ENCODE data around the gene DLG1. TPM values are rescaled to one million over a fixed set of nuclear protein-coding genes. Genes with fewer than 3 reads are reported as not detected.
"Not testable (repeated sequence)": the region's sequence is repeated elsewhere in the genome, so short reads cannot be mapped to it uniquely, and the experiment has no call there.

Gene DLG1
- total RNA-seq, 2 donors from 2014 or later: 64.5 to 64.7 TPM

GRCh38 chr3:197103766-197104165, 194.6 kb downstream of the DLG1 start:
- Mint-ChIP-seq H3K4me1 (no peaks in the 10 kb centered on the region), H3K27ac (no peak overlapping the region), H3K9me3 (no peaks in the 10 kb centered on the region), H3K36me3 (ENCODE audit: low read depth) (peaks cover 65% of the 10 kb centered on the region), H3K4me3 (no peak overlapping the region), H3K27me3 (no peaks in the 10 kb centered on the region)
- no peak for ATAC-seq (replicated peaks)

- Mint-ChIP-seq H3K4me1 (no peaks in the 10 kb centered on the region), H3K27ac (peak overlapping the region; percentile 38), H3K36me3 (ENCODE audit: low read depth) (peaks cover 46% of the 10 kb centered on the region), H3K9me3 (no peaks in the 10 kb centered on the region), H3K4me3 (no peak overlapping the region), H3K27me3 (no peaks in the 10 kb centered on the region)
- ATAC-seq (replicated peaks): no peak
These were observed 204.5 kb downstream of the DLG1 start for GRCh38 chr3:197093871-197094270.

GRCh38 chr3:197088370-197088769, 210.0 kb downstream of the DLG1 start:
- Mint-ChIP-seq H3K27ac (peak overlapping the region; percentile 67), H3K4me1 (peaks cover 12% of the 10 kb centered on the region), H3K9me3 (no peaks in the 10 kb centered on the region), H3K27me3 (no peaks in the 10 kb centered on the region), H3K4me3 (no peak overlapping the region), H3K36me3 (ENCODE audit: low read depth) (peaks cover 46% of the 10 kb centered on the region)
- no peak for ATAC-seq (replicated peaks)

- H3K27ac Mint-ChIP-seq: peak overlapping the region; percentile 24
- ATAC-seq (replicated peaks): peak; percentile 70
These were observed 213.3 kb downstream of the DLG1 start for GRCh38 chr3:197085137-197085536.

DNA sequence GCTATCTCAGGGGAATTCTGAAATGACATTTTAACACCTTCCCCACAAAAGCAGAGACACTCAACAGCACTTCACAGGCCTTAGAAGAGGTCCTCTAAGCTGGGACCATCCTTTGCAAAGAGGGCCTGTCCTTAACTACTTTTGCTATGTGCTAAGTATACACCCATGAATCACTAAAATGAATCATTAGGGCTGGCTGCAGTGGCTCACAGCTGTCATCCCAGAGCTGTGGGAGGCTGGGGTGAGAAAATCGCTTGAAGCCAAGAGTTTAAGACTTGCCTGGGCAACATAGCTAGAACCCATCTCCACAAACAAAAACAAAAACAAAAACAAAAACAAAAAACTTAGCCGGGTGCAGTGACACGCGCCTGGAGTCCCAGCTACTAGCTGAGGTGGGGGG, 214.9 kb downstream of the DLG1 start:
- Mint-ChIP-seq H3K36me3 (ENCODE audit: low read depth) (peaks cover 50% of the 10 kb centered on the region), H3K9me3 (no peaks in the 10 kb centered on the region), H3K4me1 (peaks cover 9% of the 10 kb centered on the region), H3K4me3 (no peak overlapping the region), H3K27me3 (no peaks in the 10 kb centered on the region), H3K27ac (peak overlapping the region; percentile 61)
- ATAC-seq (replicated peaks): peak; percentile 95

More at GRCh38 chr3:197085137-197085536, 213.3 kb downstream of the DLG1 start:
- peaks cover 12% of the 10 kb centered on the region for H3K4me1 Mint-ChIP-seq
- H3K36me3 Mint-ChIP-seq (ENCODE audit: low read depth): peaks cover 57% of the 10 kb centered on the region
- no peaks in the 10 kb centered on the region for H3K9me3 Mint-ChIP-seq
- no peaks in the 10 kb centered on the region for H3K27me3 Mint-ChIP-seq
- no peak overlapping the region for H3K4me3 Mint-ChIP-seq

DNA sequence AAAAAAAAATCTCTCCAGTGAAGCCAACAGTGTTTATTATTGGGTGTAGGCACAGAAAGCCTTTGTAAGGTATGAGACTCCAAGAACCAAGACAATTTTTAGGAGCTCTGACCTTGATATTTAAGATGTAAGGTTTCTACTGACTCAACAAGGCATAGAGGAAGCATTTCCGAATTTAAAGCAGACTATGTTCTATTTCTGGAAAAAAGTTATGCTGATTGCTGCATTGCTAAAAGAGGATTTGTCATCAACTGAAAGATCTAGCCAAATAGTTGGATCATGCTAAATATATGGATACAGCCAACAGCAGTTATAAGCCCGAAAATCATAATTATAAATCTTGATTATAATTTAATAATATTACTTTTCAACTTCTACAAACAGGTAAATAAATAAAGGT, 215.5 kb downstream of the DLG1 start:
- Mint-ChIP-seq H3K27me3 (no peaks in the 10 kb centered on the region), H3K27ac (no peak overlapping the region), H3K4me1 (peaks cover 4% of the 10 kb centered on the region), H3K9me3 (no peaks in the 10 kb centered on the region), H3K4me3 (no peak overlapping the region), H3K36me3 (ENCODE audit: low read depth) (peaks cover 50% of the 10 kb centered on the region)
- no peak for ATAC-seq (replicated peaks)

DNA sequence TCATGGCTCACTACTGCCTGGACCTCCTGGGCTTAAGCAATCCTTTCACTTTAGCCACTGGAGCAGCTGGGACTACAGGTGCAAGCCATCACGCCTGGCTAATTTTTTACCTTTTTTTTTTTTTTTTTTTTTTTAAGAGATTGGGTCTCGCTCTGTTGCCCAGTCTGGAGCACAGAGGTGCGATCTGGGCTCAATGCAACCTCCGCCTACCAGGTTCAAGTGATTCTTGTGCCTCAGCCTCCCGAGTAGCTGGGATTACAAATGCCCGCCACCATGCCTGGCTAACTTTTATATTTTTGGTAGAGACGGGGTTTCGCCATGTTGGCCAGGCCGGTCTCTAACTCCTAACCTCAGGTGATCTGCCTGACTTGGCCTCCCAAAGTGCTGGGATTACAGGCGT, 218.1 kb downstream of the DLG1 start:
- Mint-ChIP-seq H3K36me3 (ENCODE audit: low read depth) (peaks cover 56% of the 10 kb centered on the region), H3K4me1 (peaks cover 2% of the 10 kb centered on the region), H3K4me3 (no peak overlapping the region), H3K27me3 (no peaks in the 10 kb centered on the region), H3K9me3 (no peaks in the 10 kb centered on the region), H3K27ac (no peak overlapping the region)
- no peak for ATAC-seq (replicated peaks)

DNA sequence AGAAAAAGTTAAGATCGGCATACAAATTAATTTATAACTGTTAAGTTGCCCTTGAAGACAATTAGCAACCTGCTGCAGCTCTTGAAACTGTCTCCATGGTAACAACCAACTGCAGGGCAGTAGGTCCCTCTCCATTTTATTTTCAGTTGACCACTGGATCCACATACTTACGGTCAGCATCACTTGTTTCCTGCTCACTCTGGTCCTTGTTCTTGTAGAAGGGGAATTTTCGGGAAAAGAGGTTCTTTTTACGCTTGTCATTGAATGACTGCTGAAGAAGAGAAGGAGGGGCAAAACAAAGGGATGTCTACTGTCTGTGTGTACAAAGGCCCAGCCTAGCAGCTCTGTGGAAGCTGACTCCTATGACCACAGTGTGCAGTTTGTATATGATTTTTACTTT, 222.0 kb downstream of the DLG1 start:
- Mint-ChIP-seq H3K27me3 (no peaks in the 10 kb centered on the region), H3K4me3 (no peak overlapping the region), H3K36me3 (ENCODE audit: low read depth) (peaks cover 58% of the 10 kb centered on the region), H3K4me1 (no peaks in the 10 kb centered on the region), H3K9me3 (no peaks in the 10 kb centered on the region), H3K27ac (no peak overlapping the region)
- no peak for ATAC-seq (replicated peaks)

- Mint-ChIP-seq H3K36me3 (ENCODE audit: low read depth) (peaks cover 41% of the 10 kb centered on the region), H3K4me1 (no peaks in the 10 kb centered on the region), H3K4me3 (no peak overlapping the region), H3K27ac (no peak overlapping the region), H3K27me3 (no peaks in the 10 kb centered on the region), H3K9me3 (no peaks in the 10 kb centered on the region)
- no peak for ATAC-seq (replicated peaks)
These were observed 230.3 kb downstream of the DLG1 start for GRCh38 chr3:197068077-197068476.

DNA sequence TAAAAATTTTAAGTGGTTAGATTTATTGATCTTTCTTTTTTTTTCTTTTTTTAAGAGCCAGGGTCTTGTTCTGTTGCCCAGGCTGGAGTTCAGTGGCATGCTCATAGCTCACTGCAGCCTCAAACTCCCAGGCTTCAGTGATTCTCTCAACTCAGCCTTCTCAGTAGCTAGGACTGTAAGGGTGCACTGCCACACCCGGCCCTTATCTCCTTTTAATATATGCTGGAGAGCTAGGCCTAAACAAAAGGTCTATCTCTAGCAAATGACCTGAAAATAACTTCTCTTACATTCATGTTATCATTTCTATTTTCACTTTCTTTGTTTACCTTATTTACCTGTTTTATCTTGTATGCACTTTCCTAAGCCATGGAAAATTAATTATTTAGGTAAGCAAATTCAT, 233.6 kb downstream of the DLG1 start:
- no peaks in the 10 kb centered on the region for H3K9me3 Mint-ChIP-seq
- no peak for ATAC-seq (replicated peaks)
- H3K4me1 Mint-ChIP-seq: no peaks in the 10 kb centered on the region
- no peak overlapping the region for H3K27ac Mint-ChIP-seq
- H3K27me3 Mint-ChIP-seq: no peaks in the 10 kb centered on the region
- peaks cover 64% of the 10 kb centered on the region for H3K36me3 Mint-ChIP-seq (ENCODE audit: low read depth)
- no peak overlapping the region for H3K4me3 Mint-ChIP-seq

DNA sequence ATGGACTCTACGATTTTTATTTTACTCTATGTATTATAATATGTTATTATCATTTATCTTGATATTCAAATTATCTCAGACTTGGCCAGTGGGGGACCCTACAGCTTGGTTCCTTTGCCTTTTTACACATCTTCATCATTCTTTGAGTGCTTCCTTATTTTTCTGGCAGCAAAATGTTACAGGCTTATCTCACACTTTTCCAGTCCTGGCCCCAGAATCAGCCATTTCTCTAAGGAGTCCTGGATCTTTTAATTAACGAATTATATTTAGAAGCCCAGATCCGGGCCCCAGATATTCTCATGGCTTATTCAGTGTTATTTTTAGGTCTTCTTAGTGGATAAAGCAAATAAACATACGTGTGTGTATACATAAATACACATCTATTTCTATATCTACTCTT, 236.0 kb downstream of the DLG1 start:
- Mint-ChIP-seq H3K4me1 (no peaks in the 10 kb centered on the region), H3K27ac (no peak overlapping the region), H3K27me3 (no peaks in the 10 kb centered on the region), H3K36me3 (ENCODE audit: low read depth) (peaks cover 87% of the 10 kb centered on the region), H3K9me3 (no peaks in the 10 kb centered on the region), H3K4me3 (no peak overlapping the region)
- ATAC-seq (replicated peaks): no peak

- not testable (repeated sequence) for H3K9me3 Mint-ChIP-seq, H3K4me3 Mint-ChIP-seq, H3K27me3 Mint-ChIP-seq, H3K4me1 Mint-ChIP-seq
- H3K27ac Mint-ChIP-seq: peak overlapping the region; percentile 13
- ATAC-seq (replicated peaks): peak; percentile 66
- peaks cover 83% of the 10 kb centered on the region for H3K36me3 Mint-ChIP-seq (ENCODE audit: low read depth)
These were observed 246.8 kb downstream of the DLG1 start for GRCh38 chr3:197051637-197052036.

- Mint-ChIP-seq H3K4me1 (no peaks in the 10 kb centered on the region), H3K9me3 (no peaks in the 10 kb centered on the region), H3K27ac (peak overlapping the region; percentile 13), H3K36me3 (ENCODE audit: low read depth) (peaks cover 84% of the 10 kb centered on the region), H3K27me3 (no peaks in the 10 kb centered on the region), H3K4me3 (peak overlapping the region; percentile 4)
- peak; percentile 80 for ATAC-seq (replicated peaks)
These were observed 247.9 kb downstream of the DLG1 start for GRCh38 chr3:197050511-197050910.

- ATAC-seq (replicated peaks): no peak
- H3K27ac Mint-ChIP-seq: no peak overlapping the region
- no peaks in the 10 kb centered on the region for H3K4me1 Mint-ChIP-seq
- no peak overlapping the region for H3K4me3 Mint-ChIP-seq
- peaks cover 36% of the 10 kb centered on the region for H3K36me3 Mint-ChIP-seq (ENCODE audit: low read depth)
- H3K27me3 Mint-ChIP-seq: no peaks in the 10 kb centered on the region
- no peaks in the 10 kb centered on the region for H3K9me3 Mint-ChIP-seq
These were observed 255.9 kb downstream of the DLG1 start for GRCh38 chr3:197042539-197042938.

- no peaks in the 10 kb centered on the region for H3K9me3 Mint-ChIP-seq
- no peaks in the 10 kb centered on the region for H3K4me1 Mint-ChIP-seq
- H3K36me3 Mint-ChIP-seq (ENCODE audit: low read depth): peaks cover 30% of the 10 kb centered on the region
- ATAC-seq (replicated peaks): no peak
- H3K27ac Mint-ChIP-seq: no peak overlapping the region
- no peak overlapping the region for H3K4me3 Mint-ChIP-seq
- H3K27me3 Mint-ChIP-seq: no peaks in the 10 kb centered on the region
These were observed 256.4 kb downstream of the DLG1 start for GRCh38 chr3:197041875-197042488.

- no peak overlapping the region for H3K27ac Mint-ChIP-seq
- no peaks in the 10 kb centered on the region for H3K4me1 Mint-ChIP-seq
- H3K4me3 Mint-ChIP-seq: no peak overlapping the region
- ATAC-seq (replicated peaks): no peak
- H3K36me3 Mint-ChIP-seq (ENCODE audit: low read depth): peaks cover 17% of the 10 kb centered on the region
- H3K9me3 Mint-ChIP-seq: no peaks in the 10 kb centered on the region
- H3K27me3 Mint-ChIP-seq: no peaks in the 10 kb centered on the region
These were observed 257.8 kb downstream of the DLG1 start for GRCh38 chr3:197040658-197041057.
